Hepatocyte (in vitro differentiated cells): Measurements from ENCODE around the gene P3H4. TPM values are rescaled to one million over a fixed set of nuclear protein-coding genes. Genes with fewer than 3 reads are reported as not detected.
"Not testable (repeated sequence)": the region's sequence is repeated elsewhere in the genome, so short reads cannot be mapped to it uniquely, and the experiment has no call there.

ENCODE experiments used
- DNase-seq: peaks from one replicate; pipeline ENCODE4 v3.0.0-alpha.2; 2016; ENCODE audit warnings: low spot score
- H2AFZ ChIP-seq: fragments of 200-600 bp; sonication (generic); 2 replicates; pipeline ENCODE4 v1.6.0; 2016; ENCODE audit warnings: antibody characterized with exemption, mild to moderate bottlenecking
- H3K27ac ChIP-seq: fragments of 200-600 bp; sonication (generic); 2 replicates; pipeline ENCODE4 v1.5.1; 2016; ENCODE audit warnings: mild to moderate bottlenecking
- H3K27me3 ChIP-seq: fragments of 200-600 bp; sonication (generic); 2 replicates; pipeline ENCODE4 v1.6.1; 2016
- H3K36me3 ChIP-seq: fragments of 200-600 bp; sonication (generic); replicated peaks from 2 replicates; pipeline ENCODE4 v1.5.1; 2016; ENCODE audit warnings: low read depth; ENCODE audit not compliant: insufficient read depth
- H3K4me1 ChIP-seq: fragments of 200-600 bp; sonication (generic); 2 replicates; pipeline ENCODE4 v1.5.1; 2016; ENCODE audit warnings: mild to moderate bottlenecking, moderate library complexity; ENCODE audit not compliant: insufficient read depth
- H3K4me2 ChIP-seq: fragments of 200-600 bp; sonication (generic); 2 replicates; pipeline ENCODE4 v1.6.0; 2016
- H3K4me3 ChIP-seq: fragments of 200-600 bp; sonication (generic); 2 replicates; pipeline ENCODE4 v1.5.1; 2016; ENCODE audit warnings: mild to moderate bottlenecking
- H3K79me2 ChIP-seq: fragments of 200-600 bp; sonication (generic); 2 replicates; pipeline ENCODE4 v1.6.0; 2017; ENCODE audit warnings: mild to moderate bottlenecking
- H3K9me2 ChIP-seq: fragments of 200-600 bp; sonication (generic); replicated peaks from 2 replicates; pipeline ENCODE4 v1.6.0; 2017; ENCODE audit warnings: mild to moderate bottlenecking; ENCODE audit not compliant: insufficient read depth
- H3K9me3 ChIP-seq: fragments of 200-600 bp; sonication (generic); 2 replicates; pipeline ENCODE4 v1.5.1; 2016; ENCODE audit warnings: low read depth, mild to moderate bottlenecking
- H4K20me1 ChIP-seq: fragments of 200-600 bp; sonication (generic); 2 replicates; pipeline ENCODE4 v1.6.0; 2016; ENCODE audit warnings: mild to moderate bottlenecking; ENCODE audit not compliant: insufficient read depth, poor library complexity, severe bottlenecking
- EZH2 ChIP-seq: fragments of 200-600 bp; sonication (generic); IDR thresholded peaks from 2 replicates; pipeline ENCODE4 v1.6.1; 2016; ENCODE audit warnings: antibody characterized with exemption, mild to moderate bottlenecking, borderline replicate concordance
- EZH2phosphoT487 ChIP-seq: fragments of 200-600 bp; sonication (generic); IDR thresholded peaks from one replicate; pipeline ENCODE4 v1.6.1; 2018; ENCODE audit warnings: antibody characterized with exemption, mild to moderate bottlenecking, low read depth, moderate library complexity; ENCODE audit not compliant: unreplicated experiment, severe bottlenecking
- WGBS: methylation state at CpG from one replicate; pipeline ENCODE4 v1.1.6; 2016; ENCODE audit warnings: low lambda C conversion rate; ENCODE audit errors: missing lambda C conversion rate; 5-methylcytosine and 5-hydroxymethylcytosine counted together
- polyA plus RNA-seq: library from polyadenylated mRNA; unstranded; fragments of >200 nt; fragmentation: Nextera tagmentation; extraction: Ambion mirVana; gene quantifications from 2 replicates; pipeline ENCODE4 v1.2.1, GENCODE V29; 2016
- total RNA-seq: library from RNA; depleted of rRNA; stranded (reverse); fragments of >200 nt; gene quantifications from 2 replicates; pipeline ENCODE4 v1.2.3, GENCODE V29; 2014
- TF ChIP-seq, protein P1 (sequence below): fragments of 200-600 bp; sonication (generic); IDR thresholded peaks from 2 replicates; pipeline ENCODE4 v1.5.1; 2016; ENCODE audit warnings: antibody characterized with exemption, mild to moderate bottlenecking; ENCODE audit not compliant: poor library complexity

P3H4 gene
- total and polyA plus RNA-seq, 2 experiments from 2014 or later: 62.6 to 110 TPM

DNA sequence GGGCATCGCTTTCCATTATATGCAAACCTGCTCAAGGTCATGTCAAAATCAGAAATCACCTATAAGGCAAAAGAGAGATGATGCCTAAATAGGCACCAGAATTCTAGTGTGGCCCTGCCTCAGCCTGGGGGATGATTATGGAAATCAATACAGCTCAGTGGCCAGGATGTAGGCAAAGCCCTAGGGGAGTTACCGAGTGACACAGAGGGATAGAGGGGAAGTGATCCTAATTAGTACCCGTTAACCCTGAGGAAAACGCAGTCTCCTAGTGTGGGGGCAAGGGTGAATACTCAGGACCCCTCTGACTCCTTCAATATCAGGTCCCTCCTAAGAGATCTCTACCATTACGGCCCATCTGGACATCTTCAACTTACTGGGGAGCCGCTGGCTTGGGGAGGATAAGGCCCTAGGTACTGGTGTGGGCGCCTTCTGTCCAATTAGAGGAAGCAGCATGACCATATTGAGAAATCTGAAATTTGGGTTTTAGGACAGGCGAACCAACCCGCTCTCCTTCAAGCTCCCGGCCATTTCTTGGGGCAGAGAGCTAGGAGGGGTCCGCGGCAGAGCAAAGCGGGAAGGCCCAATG is 23.6 kb upstream of the P3H4 start:
- Histone ChIP-seq H3K27me3 (no peaks in the 10 kb centered on the region), H3K27ac (no peak overlapping the region), H3K9me3 (no peaks in the 10 kb centered on the region), H4K20me1 (no peaks in the 10 kb centered on the region), H3K9me2 (no peaks in the 10 kb centered on the region), H3K4me1 (no peaks in the 10 kb centered on the region), H3K4me2 (peak overlapping the region; percentile 97), H3K4me3 (peak overlapping the region; percentile 97), H2AFZ (peak overlapping the region; percentile 100), H3K79me2 (peaks cover 18% of the 10 kb centered on the region), H3K36me3 (no peaks in the 10 kb centered on the region)
- no peak for DNase-seq
- 15% methylated on average over 13 of the region's 13 CpGs for WGBS
- TF ChIP-seq, protein P1, sequence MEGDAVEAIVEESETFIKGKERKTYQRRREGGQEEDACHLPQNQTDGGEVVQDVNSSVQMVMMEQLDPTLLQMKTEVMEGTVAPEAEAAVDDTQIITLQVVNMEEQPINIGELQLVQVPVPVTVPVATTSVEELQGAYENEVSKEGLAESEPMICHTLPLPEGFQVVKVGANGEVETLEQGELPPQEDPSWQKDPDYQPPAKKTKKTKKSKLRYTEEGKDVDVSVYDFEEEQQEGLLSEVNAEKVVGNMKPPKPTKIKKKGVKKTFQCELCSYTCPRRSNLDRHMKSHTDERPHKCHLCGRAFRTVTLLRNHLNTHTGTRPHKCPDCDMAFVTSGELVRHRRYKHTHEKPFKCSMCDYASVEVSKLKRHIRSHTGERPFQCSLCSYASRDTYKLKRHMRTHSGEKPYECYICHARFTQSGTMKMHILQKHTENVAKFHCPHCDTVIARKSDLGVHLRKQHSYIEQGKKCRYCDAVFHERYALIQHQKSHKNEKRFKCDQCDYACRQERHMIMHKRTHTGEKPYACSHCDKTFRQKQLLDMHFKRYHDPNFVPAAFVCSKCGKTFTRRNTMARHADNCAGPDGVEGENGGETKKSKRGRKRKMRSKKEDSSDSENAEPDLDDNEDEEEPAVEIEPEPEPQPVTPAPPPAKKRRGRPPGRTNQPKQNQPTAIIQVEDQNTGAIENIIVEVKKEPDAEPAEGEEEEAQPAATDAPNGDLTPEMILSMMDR: no peak
- TF ChIP-seq EZH2 (no peak), EZH2phosphoT487 (no peak)

DNA sequence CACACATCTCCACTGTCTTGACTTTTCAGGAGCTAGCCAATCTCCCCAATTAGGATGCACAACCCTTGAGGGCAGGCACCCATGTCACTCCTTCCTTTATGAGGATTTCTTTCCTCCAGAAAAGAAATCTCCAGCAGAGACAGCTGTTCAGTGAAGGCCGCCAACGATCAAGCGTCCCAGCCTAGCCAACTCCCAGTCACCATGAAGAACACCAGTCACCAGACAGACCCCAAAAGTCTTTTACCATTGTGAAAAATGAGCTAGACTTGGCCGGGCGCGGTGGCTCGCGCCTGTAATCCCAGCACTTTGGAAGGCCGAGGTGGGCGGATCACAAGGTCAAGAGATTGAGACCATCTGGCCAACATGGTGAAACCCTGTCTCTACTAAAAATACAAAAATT is 18.2 kb upstream of the P3H4 start:
- not testable (repeated sequence) for H3K27ac ChIP-seq, H3K9me3 ChIP-seq, H2AFZ ChIP-seq, H3K79me2 ChIP-seq, H3K4me3 ChIP-seq, H3K36me3 ChIP-seq, H3K9me2 ChIP-seq, H3K4me1 ChIP-seq, H3K4me2 ChIP-seq, DNase-seq, H3K27me3 ChIP-seq, H4K20me1 ChIP-seq
- 88% methylated on average over 10 of the region's 10 CpGs for WGBS

DNA sequence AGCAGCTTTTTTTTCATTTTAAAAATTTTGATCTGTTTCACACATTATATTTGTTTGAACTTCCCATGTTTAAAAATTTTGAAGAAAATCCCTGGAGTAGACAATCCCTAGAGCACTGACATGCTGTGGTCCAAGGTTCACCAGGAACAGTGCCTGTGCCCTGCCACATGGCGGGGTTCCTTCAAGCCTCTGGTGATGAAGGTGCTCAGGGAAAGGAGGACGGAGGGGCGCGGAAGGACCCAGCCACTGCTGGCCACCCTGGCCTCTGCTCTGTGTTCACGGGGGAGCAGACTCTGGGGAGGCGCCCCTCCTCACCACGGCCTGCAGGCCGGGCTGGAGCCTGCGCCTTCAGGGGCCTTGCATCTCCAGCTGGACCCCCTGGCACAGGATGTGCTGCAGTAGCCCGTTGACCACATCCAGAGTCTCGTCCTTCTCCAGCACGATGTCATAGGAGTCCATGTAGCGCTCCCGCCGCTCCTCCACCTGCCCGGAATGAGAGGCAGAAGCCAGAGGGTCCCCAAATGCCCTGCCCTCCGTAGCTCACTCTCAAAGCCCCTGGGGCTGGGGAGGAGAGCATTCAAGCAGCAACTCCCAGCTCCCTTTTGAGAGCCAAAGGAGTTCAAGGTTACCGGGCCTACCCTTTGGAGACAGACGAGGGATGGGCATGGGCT is 13.6 kb upstream of the P3H4 start:
- TF ChIP-seq EZH2: no peak
- TF ChIP-seq, protein P1: no peak
- no peak for TF ChIP-seq EZH2phosphoT487
- H3K79me2 ChIP-seq: no peaks in the 10 kb centered on the region
- H3K36me3 ChIP-seq: no peaks in the 10 kb centered on the region
- H3K27ac ChIP-seq: no peak overlapping the region
- H3K27me3 ChIP-seq: no peaks in the 10 kb centered on the region
- no peak overlapping the region for H2AFZ ChIP-seq
- no peak overlapping the region for H3K4me2 ChIP-seq
- no peaks in the 10 kb centered on the region for H3K9me2 ChIP-seq
- no peak overlapping the region for H3K4me3 ChIP-seq
- H4K20me1 ChIP-seq: no peaks in the 10 kb centered on the region
- 93% methylated on average over 16 of the region's 19 CpGs for WGBS
- no peaks in the 10 kb centered on the region for H3K9me3 ChIP-seq
- no peaks in the 10 kb centered on the region for H3K4me1 ChIP-seq
- DNase-seq: no peak

DNA sequence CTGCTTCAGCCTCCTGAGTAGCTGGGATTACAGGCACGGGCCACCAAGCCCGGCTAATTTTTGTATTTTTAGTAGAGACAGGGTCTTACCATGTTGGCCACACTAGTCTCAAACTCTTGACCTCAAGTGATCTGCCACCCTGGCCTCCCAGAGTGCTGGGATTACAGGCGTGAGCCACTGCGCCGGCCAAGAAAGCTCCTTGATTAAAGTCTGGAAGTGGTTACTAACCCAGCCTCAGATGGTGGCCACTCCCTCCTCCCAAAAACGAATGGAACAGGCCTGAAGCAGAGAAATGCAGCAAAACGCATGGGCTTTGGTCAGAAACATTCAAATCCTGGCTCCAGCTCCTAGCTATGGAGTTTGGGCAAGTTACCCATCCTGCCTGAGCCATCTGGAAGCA is 12.3 kb upstream of the P3H4 start:
- Histone ChIP-seq H3K4me1 (no peaks in the 10 kb centered on the region), H3K4me3 (no peak overlapping the region), H2AFZ (no peak overlapping the region), H3K27ac (no peak overlapping the region), H3K79me2 (no peaks in the 10 kb centered on the region), H3K9me2 (no peaks in the 10 kb centered on the region), H3K4me2 (no peak overlapping the region), H3K27me3 (no peaks in the 10 kb centered on the region), H4K20me1 (no peaks in the 10 kb centered on the region), H3K36me3 (no peaks in the 10 kb centered on the region), H3K9me3 (no peaks in the 10 kb centered on the region)
- no peak for TF ChIP-seq EZH2
- TF ChIP-seq EZH2phosphoT487: no peak
- TF ChIP-seq, protein P1: no peak
- WGBS: 62% methylated on average over 7 of the region's 7 CpGs
- no peak for DNase-seq
